GM21576 (cell line): Measurements from ENCODE around the gene MCTS1.
A peak's percentile ranks its signal among the peaks of the same experiment; 100 is the strongest.
"Not testable (repeated sequence)": the region's sequence is repeated elsewhere in the genome, so short reads cannot be mapped to it uniquely, and the experiment has no call there.

Experiments used
- ATAC-seq: cut with Tn5 transposase; IDR thresholded peaks from one replicate; pipeline ENCODE4 v1.9.1; 2021; ENCODE audit warnings: mild to moderate bottlenecking, moderate library complexity; ENCODE audit not compliant: unreplicated experiment

Gene MCTS1

DNA sequence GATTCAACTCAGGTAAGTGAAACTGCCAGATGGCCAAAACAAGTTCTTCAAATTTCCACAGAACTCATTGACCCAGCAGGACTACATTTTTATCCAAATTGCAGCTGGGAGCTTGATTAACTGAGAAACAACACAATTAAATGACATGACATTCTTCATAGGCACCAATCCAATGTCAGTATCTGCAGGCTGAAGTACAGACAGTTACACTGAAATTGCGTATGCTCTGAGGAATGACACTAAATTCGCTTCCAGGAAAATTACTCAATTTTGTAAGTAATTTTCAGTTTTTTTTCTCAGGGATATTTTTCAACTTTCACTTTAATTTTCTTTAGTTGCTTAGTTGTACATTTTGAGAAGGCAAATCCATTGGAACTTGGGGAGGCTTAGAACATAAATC is 21.5 kb downstream of the MCTS1 start:
- ATAC-seq = no peak

DNA sequence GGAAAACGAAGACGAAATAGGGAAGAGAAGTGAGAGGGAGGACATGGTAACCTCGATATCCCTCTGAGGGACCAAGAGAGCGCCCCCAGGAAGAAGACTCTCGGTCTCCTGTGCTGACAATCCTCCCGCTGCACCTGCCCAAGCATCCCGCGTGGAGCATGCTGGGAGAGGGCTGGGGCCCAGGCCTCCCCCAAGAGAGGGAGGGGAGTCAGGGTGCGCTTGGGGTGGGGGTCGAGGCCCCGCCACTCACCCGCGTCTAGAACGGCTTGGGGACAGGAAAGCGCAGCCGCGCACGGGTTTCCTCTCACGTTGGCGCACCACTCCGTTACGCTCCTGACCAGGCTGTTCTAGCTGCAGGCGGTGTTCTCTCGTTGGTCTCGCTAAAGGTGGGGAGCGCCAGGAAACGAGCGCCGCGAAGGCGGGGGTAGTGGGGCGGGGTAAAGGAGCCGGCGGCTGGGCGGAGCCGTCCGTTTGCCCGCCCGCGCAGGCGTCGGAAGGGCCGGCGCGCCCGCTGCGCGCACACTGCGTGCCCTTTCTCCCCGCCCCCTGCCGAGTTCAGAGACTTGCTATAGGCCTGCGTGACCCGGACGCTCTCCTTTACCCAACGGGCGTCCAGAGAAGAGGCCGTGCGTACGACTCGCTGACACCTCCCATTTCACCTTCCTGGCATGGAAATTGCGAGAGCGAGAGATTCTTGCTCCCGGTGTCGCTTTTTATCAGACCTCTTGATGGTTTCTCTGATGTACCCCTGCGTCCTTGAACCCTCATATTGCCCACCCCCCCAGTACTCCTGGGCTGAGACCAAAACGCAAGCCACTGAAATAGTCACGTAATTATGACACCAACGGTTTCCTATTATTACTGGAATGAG is 26.0 kb downstream of the MCTS1 start, which contains the start of gene C1GALT1C1:
TSS of gene C1GALT1C1 (minus strand) at position 388 of the 871 bp plus-strand sequence. CDS start 2,888 bp downstream, outside the sequence.
- peak; percentile 94 for ATAC-seq

DNA sequence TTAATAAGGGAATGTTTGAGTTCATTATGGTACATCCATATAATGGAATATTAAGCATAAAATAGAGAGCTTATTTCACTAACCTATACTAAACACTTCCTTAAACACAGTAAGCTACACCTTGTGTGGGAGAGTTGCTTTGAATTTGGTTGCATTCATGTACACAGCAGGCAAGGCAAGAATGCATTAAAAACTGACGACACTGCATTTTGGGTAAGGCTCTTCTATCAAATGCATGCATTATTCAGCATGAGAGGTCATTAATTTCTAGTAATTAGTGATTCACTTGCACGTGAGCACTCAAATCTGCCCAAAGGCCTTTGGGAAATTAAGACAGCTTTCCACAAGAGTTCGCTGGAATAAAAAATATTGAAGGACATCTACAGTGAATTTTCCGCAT is 34.7 kb downstream of the MCTS1 start:
- ATAC-seq = no peak

DNA sequence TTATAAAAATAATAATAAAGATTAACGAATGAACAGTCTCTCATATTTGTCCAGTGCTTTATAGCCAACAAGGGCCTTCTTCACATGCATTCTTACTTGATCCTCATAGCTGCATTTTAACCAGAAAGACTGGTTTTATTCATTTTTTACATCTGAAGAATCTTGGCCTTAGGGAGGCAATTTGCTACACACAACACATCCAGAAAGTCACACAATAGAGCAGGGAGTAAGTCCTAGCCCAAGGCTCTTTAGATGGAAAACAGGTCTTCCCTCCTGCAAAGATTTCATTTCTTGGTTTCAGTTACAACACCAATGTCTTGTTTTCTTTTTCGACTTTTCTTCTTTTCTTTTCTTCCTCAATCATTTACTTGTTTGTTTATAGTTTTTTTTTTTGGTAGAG is 39.0 kb downstream of the MCTS1 start:
- no peak for ATAC-seq

DNA sequence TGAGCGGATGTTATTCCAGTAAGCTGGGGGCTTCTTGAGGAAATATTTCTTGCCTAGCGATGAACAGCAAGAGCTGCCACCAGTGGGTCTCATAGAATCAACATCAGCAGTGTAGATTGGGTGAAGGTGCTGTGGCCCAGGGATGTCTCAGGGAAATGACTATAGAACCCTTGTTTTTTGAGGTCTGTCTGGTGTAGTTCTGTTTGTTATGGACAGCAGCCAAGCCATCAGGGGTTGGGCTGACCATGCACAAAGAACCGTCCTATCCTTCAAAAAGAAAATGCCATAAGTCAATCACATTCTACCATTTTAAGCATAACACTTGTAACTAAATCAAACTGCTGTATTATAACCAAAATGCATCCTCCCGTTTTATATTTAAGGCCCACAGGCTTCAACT is 43.2 kb downstream of the MCTS1 start:
- ATAC-seq = no peak

DNA sequence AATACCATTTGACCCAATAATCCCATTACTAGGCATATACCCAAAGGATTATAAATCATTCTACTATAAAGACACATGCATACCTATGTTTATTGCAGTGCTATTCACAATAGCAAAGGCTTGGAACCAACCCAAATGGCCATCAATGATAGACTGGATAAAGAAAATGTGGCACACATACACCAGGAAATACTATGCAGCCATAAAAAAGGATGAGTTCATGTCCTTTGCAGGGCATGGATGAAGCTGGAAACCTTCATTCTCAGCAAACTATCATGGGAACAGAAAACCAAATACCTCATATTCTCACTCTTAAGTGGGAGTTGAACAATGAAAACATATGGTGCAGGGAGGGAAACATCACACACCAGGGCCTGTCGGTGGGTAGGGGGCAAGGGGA is 48.4 kb downstream of the MCTS1 start:
- ATAC-seq = not testable (repeated sequence)

DNA sequence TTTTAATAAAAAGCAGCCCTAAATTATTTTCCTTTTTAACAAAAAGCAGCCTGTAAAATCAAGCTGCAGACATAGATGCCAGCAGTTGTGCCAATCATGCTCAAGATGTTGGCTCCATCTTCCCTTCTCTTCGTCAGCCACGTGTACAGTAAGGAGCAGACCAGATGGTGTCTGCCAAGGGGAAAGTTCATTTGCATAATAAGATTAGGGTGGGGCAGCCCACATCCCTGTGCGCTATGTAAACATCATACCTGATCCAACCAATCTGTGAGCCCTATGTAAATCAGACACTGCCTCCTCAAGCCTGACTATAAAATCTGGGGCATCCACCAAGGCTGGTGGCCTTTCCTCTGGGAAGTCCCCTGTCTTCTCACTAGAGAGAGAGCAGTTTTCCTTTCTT is 49.1 kb downstream of the MCTS1 start:
- no peak for ATAC-seq

DNA sequence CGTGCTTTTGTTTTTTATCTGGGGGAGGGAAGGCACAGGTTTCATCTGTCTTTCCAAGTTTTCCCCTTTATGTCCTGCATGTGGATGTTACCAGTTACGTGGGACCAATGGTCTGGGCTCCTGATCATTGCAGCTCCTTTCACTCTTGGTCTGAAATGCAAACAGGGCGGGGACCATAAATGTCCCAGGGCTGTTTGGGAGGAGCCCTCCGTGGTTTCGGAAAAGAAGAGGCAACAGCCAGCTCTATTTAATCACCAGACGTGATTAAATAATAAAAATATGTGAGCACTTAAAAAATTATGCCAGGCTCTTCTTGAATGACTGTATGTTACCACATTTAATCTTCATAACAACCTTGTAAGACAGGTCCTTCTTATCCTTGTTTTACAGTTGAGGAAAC is 56.7 kb downstream of the MCTS1 start:
- no peak for ATAC-seq
